ENCODE data around the gene PEA15.
A peak's percentile ranks its signal among the peaks of the same experiment; 100 is the strongest.

PEA15 gene

DNA sequence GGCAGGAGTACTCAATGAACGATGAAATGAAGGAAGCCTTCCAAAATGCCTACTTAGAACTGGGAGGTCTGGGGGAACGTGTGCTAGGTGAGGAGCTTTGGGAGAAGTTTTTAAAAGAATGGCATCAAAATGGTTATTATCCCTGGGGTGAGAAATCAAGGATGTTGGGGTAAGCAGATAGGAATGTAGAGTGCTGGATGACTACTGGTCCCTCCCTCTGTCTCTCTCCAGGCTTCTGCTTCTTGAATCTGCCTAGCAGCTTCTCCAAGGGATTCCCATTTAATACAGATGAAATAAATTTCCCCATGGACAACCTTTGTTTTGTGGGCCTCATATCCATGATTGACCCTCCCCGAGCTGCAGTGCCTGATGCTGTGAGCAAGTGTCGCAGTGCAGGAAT is 33.8 kb upstream of the PEA15 start:
- H3K23ac ChIP-seq (ENCODE audit: low read length) = no peak overlapping the region
- H3K79me2 ChIP-seq (ENCODE audit: control insufficient read depth, insufficient read depth, low read length) = no peaks in the 10 kb centered on the region
- no peak overlapping the region for H3K4me2 ChIP-seq (ENCODE audit: low read length)
- peaks cover 22% of the 10 kb centered on the region for H3K4me1 ChIP-seq (ENCODE audit: control insufficient read depth, low read depth, low read length)
- H2BK120ac ChIP-seq (ENCODE audit: low read depth, low read length) = no peak overlapping the region
- peak overlapping the region; percentile 54 for H2BK5ac ChIP-seq (ENCODE audit: low read length)
- H4K5ac ChIP-seq (ENCODE audit: low read length) = no peak overlapping the region
- H3K79me1 ChIP-seq (ENCODE audit: low read length) = no peaks in the 10 kb centered on the region
- H3K4me3 ChIP-seq (ENCODE audit: low read length) = no peak overlapping the region
- peak overlapping the region; percentile 93 for H3K18ac ChIP-seq (ENCODE audit: low read length)
- no peaks in the 10 kb centered on the region for H3K36me3 ChIP-seq (ENCODE audit: control insufficient read depth, insufficient read depth, low read length)
- H3K27me3 ChIP-seq (ENCODE audit: insufficient read depth, low read length, poor library complexity) = no peaks in the 10 kb centered on the region
- H2BK15ac ChIP-seq (replicated peaks; ENCODE audit: low read depth) = no peak overlapping the region
- no CpG with 5 or more reads among the region's 4 CpGs for WGBS (ENCODE audit: extremely low coverage, insufficient coverage, low lambda C conversion rate)
- DNase-seq = peak; percentile 73
- H3K4ac ChIP-seq (ENCODE audit: low read depth, low read length) = peak overlapping the region; percentile 18
- peak overlapping the region; percentile 81 for H3K56ac ChIP-seq (ENCODE audit: low read length)
- no peak overlapping the region for H3K9ac ChIP-seq (ENCODE audit: low read length)
- no peak overlapping the region for H4K8ac ChIP-seq (ENCODE audit: low read depth, low read length)
- peak overlapping the region; percentile 66 for H3K27ac ChIP-seq (ENCODE audit: low read depth, low read length)
- peak overlapping the region; percentile 3 for H2AK5ac ChIP-seq (ENCODE audit: low read length)

DNA sequence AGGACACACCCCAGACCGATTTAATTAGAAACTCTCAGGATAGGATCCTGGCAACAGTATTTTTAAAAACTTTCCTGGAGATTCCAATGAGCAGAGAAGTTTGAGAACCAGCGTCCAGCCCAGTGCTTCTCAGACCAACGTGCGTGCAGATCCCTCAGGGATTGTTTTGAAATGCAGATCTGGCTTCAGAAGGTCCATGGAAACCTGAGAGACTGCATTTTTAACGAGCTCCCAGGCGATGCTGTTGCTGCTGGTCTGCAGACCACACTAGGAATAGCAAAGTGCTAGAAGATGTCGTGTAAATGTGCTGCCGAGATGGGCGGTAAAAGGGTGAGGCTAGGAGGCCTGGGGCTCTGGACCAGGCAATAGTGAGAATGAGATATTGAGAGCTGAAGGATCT is 33.2 kb upstream of the PEA15 start:
- Histone ChIP-seq H3K27me3 (ENCODE audit: insufficient read depth, low read length, poor library complexity) (no peaks in the 10 kb centered on the region), H2BK120ac (ENCODE audit: low read depth, low read length) (no peak overlapping the region), H2BK5ac (ENCODE audit: low read length) (peak overlapping the region; percentile 23), H3K27ac (ENCODE audit: low read depth, low read length) (peak overlapping the region; percentile 14), H3K56ac (ENCODE audit: low read length) (peak overlapping the region; percentile 51), H3K9ac (ENCODE audit: low read length) (no peak overlapping the region), H3K4me3 (ENCODE audit: low read length) (no peak overlapping the region), H2AK5ac (ENCODE audit: low read length) (no peak overlapping the region), H3K23ac (ENCODE audit: low read length) (no peak overlapping the region), H2BK15ac (replicated peaks; ENCODE audit: low read depth) (no peak overlapping the region), H3K4ac (ENCODE audit: low read depth, low read length) (peak overlapping the region; percentile 60), H3K79me2 (ENCODE audit: control insufficient read depth, insufficient read depth, low read length) (no peaks in the 10 kb centered on the region), H3K18ac (ENCODE audit: low read length) (peak overlapping the region; percentile 21), H3K4me2 (ENCODE audit: low read length) (no peak overlapping the region), H3K36me3 (ENCODE audit: control insufficient read depth, insufficient read depth, low read length) (no peaks in the 10 kb centered on the region), H4K5ac (ENCODE audit: low read length) (no peak overlapping the region), H4K8ac (ENCODE audit: low read depth, low read length) (no peak overlapping the region), H3K4me1 (ENCODE audit: control insufficient read depth, low read depth, low read length) (peaks cover 22% of the 10 kb centered on the region), H3K79me1 (ENCODE audit: low read length) (no peaks in the 10 kb centered on the region)
- whole genome bisulfite sequencing (ENCODE audit: extremely low coverage, insufficient coverage, low lambda C conversion rate) = no CpG with 5 or more reads among the region's 9 CpGs
- DNase-seq = peak; percentile 51

DNA sequence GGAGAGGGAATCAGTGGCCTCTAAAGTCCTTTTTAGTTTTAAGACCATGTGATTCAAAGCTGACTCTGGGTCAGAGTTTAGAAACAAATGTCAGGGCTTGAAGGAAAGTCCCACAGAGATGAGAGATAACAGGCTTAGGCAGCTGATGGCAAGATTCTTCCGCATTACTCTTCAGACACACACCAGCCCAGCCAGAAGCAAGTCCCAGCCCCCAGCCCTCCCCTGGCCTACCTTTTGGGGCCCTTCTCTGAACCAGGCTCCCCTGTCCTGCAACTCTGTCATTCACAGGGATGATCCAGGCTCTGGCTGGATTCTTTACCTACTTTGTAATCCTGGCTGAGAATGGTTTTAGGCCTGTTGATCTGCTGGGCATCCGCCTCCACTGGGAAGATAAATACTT is 28.0 kb upstream of the PEA15 start:
- peaks cover 10% of the 10 kb centered on the region for H3K4me1 ChIP-seq (ENCODE audit: control insufficient read depth, low read depth, low read length)
- no peak overlapping the region for H3K18ac ChIP-seq (ENCODE audit: low read length)
- peak overlapping the region; percentile 75 for H3K4ac ChIP-seq (ENCODE audit: low read depth, low read length)
- H3K9ac ChIP-seq (ENCODE audit: low read length) = peak overlapping the region; percentile 10
- no peak overlapping the region for H2BK5ac ChIP-seq (ENCODE audit: low read length)
- H2BK15ac ChIP-seq (replicated peaks; ENCODE audit: low read depth) = peak overlapping the region; percentile 4
- H2AK5ac ChIP-seq (ENCODE audit: low read length) = no peak overlapping the region
- H2BK120ac ChIP-seq (ENCODE audit: low read depth, low read length) = peak overlapping the region; percentile 64
- no peak overlapping the region for H3K4me2 ChIP-seq (ENCODE audit: low read length)
- H3K23ac ChIP-seq (ENCODE audit: low read length) = no peak overlapping the region
- peak overlapping the region; percentile 46 for H3K56ac ChIP-seq (ENCODE audit: low read length)
- WGBS (ENCODE audit: extremely low coverage, insufficient coverage, low lambda C conversion rate) = no CpG with 5 or more reads among the region's 2 CpGs
- peak; percentile 64 for DNase-seq
- H4K5ac ChIP-seq (ENCODE audit: low read length) = no peak overlapping the region
- H3K36me3 ChIP-seq (ENCODE audit: control insufficient read depth, insufficient read depth, low read length) = no peaks in the 10 kb centered on the region
- H4K8ac ChIP-seq (ENCODE audit: low read depth, low read length) = no peak overlapping the region
- H3K4me3 ChIP-seq (ENCODE audit: low read length) = no peak overlapping the region
- peak overlapping the region; percentile 20 for H3K27ac ChIP-seq (ENCODE audit: low read depth, low read length)
- no peaks in the 10 kb centered on the region for H3K79me2 ChIP-seq (ENCODE audit: control insufficient read depth, insufficient read depth, low read length)
- H3K79me1 ChIP-seq (ENCODE audit: low read length) = no peaks in the 10 kb centered on the region
- no peaks in the 10 kb centered on the region for H3K27me3 ChIP-seq (ENCODE audit: insufficient read depth, low read length, poor library complexity)

DNA sequence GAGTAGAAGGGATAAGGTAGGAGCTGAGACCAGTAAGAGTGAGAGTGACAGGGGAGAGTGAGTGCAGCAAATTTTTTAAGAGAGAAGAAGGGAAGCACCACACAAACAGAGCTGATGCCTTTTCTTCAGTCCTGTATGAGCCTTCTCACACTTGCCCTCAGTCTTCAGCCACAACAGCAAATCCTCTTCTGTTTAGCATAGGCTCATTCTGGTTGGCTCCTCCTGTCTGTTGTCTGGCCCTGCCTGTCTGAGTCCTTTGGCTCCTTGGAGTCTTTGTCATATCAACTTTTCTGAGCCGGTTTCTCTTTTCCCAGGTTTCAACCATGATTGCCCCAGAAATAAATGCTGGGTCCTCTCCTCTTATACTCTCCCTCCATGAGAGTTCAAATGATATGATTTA is 27.5 kb upstream of the PEA15 start:
- H3K4me1 ChIP-seq (ENCODE audit: control insufficient read depth, low read depth, low read length) = peaks cover 5% of the 10 kb centered on the region
- no peak overlapping the region for H4K8ac ChIP-seq (ENCODE audit: low read depth, low read length)
- peak overlapping the region; percentile 75 for H3K4ac ChIP-seq (ENCODE audit: low read depth, low read length)
- peak overlapping the region; percentile 20 for H3K27ac ChIP-seq (ENCODE audit: low read depth, low read length)
- H3K4me2 ChIP-seq (ENCODE audit: low read length) = no peak overlapping the region
- H2BK120ac ChIP-seq (ENCODE audit: low read depth, low read length) = peak overlapping the region; percentile 64
- no peaks in the 10 kb centered on the region for H3K79me2 ChIP-seq (ENCODE audit: control insufficient read depth, insufficient read depth, low read length)
- no peaks in the 10 kb centered on the region for H3K36me3 ChIP-seq (ENCODE audit: control insufficient read depth, insufficient read depth, low read length)
- H3K23ac ChIP-seq (ENCODE audit: low read length) = no peak overlapping the region
- no CpG with 5 or more reads among the region's 1 CpG for WGBS (ENCODE audit: extremely low coverage, insufficient coverage, low lambda C conversion rate)
- H3K27me3 ChIP-seq (ENCODE audit: insufficient read depth, low read length, poor library complexity) = no peaks in the 10 kb centered on the region
- H2BK15ac ChIP-seq (replicated peaks; ENCODE audit: low read depth) = peak overlapping the region; percentile 4
- no peaks in the 10 kb centered on the region for H3K79me1 ChIP-seq (ENCODE audit: low read length)
- H4K5ac ChIP-seq (ENCODE audit: low read length) = no peak overlapping the region
- H2BK5ac ChIP-seq (ENCODE audit: low read length) = no peak overlapping the region
- peak; percentile 55 for DNase-seq
- peak overlapping the region; percentile 10 for H3K9ac ChIP-seq (ENCODE audit: low read length)
- no peak overlapping the region for H2AK5ac ChIP-seq (ENCODE audit: low read length)
- H3K4me3 ChIP-seq (ENCODE audit: low read length) = no peak overlapping the region
- H3K18ac ChIP-seq (ENCODE audit: low read length) = no peak overlapping the region
- peak overlapping the region; percentile 46 for H3K56ac ChIP-seq (ENCODE audit: low read length)

DNA sequence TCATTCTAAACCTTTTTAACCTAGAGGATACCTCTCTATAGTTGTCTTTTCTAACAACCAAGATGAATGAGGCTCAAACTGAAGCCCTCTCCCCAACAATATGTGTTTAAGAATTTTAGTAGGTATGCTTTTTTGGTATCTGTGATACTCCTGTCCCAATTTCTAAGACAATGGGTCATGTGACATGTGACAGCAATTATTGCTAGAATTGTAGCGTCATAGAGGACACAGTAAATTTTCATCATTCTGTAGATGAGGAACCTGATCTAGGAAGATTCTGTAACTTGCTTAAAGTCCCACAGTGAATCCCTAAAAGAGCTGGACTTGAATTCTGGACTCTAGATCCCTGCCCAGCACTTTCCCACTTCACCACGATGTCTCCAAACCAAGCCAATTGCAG is 26.5 kb upstream of the PEA15 start:
- Histone ChIP-seq H4K8ac (ENCODE audit: low read depth, low read length) (no peak overlapping the region), H2BK15ac (replicated peaks; ENCODE audit: low read depth) (no peak overlapping the region), H2BK120ac (ENCODE audit: low read depth, low read length) (no peak overlapping the region), H3K4ac (ENCODE audit: low read depth, low read length) (no peak overlapping the region), H3K36me3 (ENCODE audit: control insufficient read depth, insufficient read depth, low read length) (no peaks in the 10 kb centered on the region), H4K5ac (ENCODE audit: low read length) (no peak overlapping the region), H3K56ac (ENCODE audit: low read length) (peak overlapping the region; percentile 18), H3K79me1 (ENCODE audit: low read length) (no peaks in the 10 kb centered on the region), H3K27me3 (ENCODE audit: insufficient read depth, low read length, poor library complexity) (no peaks in the 10 kb centered on the region), H3K4me1 (ENCODE audit: control insufficient read depth, low read depth, low read length) (peaks cover 3% of the 10 kb centered on the region), H3K9ac (ENCODE audit: low read length) (no peak overlapping the region), H3K79me2 (ENCODE audit: control insufficient read depth, insufficient read depth, low read length) (no peaks in the 10 kb centered on the region), H3K27ac (ENCODE audit: low read depth, low read length) (no peak overlapping the region), H3K18ac (ENCODE audit: low read length) (no peak overlapping the region), H3K4me2 (ENCODE audit: low read length) (no peak overlapping the region), H3K23ac (ENCODE audit: low read length) (no peak overlapping the region), H2BK5ac (ENCODE audit: low read length) (no peak overlapping the region), H2AK5ac (ENCODE audit: low read length) (peak overlapping the region; percentile 39), H3K4me3 (ENCODE audit: low read length) (no peak overlapping the region)
- no CpG with 5 or more reads among the region's 2 CpGs for WGBS (ENCODE audit: extremely low coverage, insufficient coverage, low lambda C conversion rate)
- no peak for DNase-seq

DNA sequence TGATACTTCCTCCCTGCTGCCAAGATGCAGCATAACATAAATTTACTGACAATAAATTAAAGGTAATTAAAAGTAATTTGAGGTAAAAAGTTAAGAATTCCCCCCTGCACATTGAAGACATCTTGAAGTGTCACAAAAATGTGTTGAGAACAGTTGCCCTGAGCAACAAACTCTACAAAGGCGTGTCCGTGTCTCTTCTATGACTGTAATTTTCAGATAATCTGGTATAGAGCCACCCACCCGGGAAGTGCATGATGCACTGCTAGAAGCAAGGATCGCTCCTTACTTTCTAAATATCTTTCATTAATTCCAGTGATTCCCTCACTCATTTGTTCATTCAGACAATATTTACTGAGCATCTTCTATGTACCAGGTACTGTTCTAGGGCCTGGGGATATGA is 25.8 kb upstream of the PEA15 start:
- no peak overlapping the region for H4K8ac ChIP-seq (ENCODE audit: low read depth, low read length)
- no peak overlapping the region for H3K4ac ChIP-seq (ENCODE audit: low read depth, low read length)
- H3K27me3 ChIP-seq (ENCODE audit: insufficient read depth, low read length, poor library complexity) = no peaks in the 10 kb centered on the region
- H3K56ac ChIP-seq (ENCODE audit: low read length) = no peak overlapping the region
- H3K4me2 ChIP-seq (ENCODE audit: low read length) = no peak overlapping the region
- no peak for DNase-seq
- no peak overlapping the region for H3K27ac ChIP-seq (ENCODE audit: low read depth, low read length)
- no peak overlapping the region for H4K5ac ChIP-seq (ENCODE audit: low read length)
- no peak overlapping the region for H3K4me3 ChIP-seq (ENCODE audit: low read length)
- no peaks in the 10 kb centered on the region for H3K79me2 ChIP-seq (ENCODE audit: control insufficient read depth, insufficient read depth, low read length)
- no peak overlapping the region for H3K18ac ChIP-seq (ENCODE audit: low read length)
- no peak overlapping the region for H2AK5ac ChIP-seq (ENCODE audit: low read length)
- WGBS (ENCODE audit: extremely low coverage, insufficient coverage, low lambda C conversion rate) = no CpG with 5 or more reads among the region's 4 CpGs
- H3K79me1 ChIP-seq (ENCODE audit: low read length) = no peaks in the 10 kb centered on the region
- no peak overlapping the region for H3K9ac ChIP-seq (ENCODE audit: low read length)
- H2BK120ac ChIP-seq (ENCODE audit: low read depth, low read length) = no peak overlapping the region
- no peak overlapping the region for H2BK5ac ChIP-seq (ENCODE audit: low read length)
- no peak overlapping the region for H3K23ac ChIP-seq (ENCODE audit: low read length)
- H3K4me1 ChIP-seq (ENCODE audit: control insufficient read depth, low read depth, low read length) = peaks cover 3% of the 10 kb centered on the region
- H3K36me3 ChIP-seq (ENCODE audit: control insufficient read depth, insufficient read depth, low read length) = no peaks in the 10 kb centered on the region
- H2BK15ac ChIP-seq (replicated peaks; ENCODE audit: low read depth) = no peak overlapping the region

All from mesendoderm (in vitro differentiated cells).